GM03348 (cell line): Measurements from ENCODE around the gene IKZF3.
A peak's percentile ranks its signal among the peaks of the same experiment; 100 is the strongest.
"Not testable (repeated sequence)": the region's sequence is repeated elsewhere in the genome, so short reads cannot be mapped to it uniquely, and the experiment has no call there.

Source experiments
- DNase-seq: peaks from one replicate; pipeline ENCODE4 v3.0.0; 2012; ENCODE audit warnings: low spot score

The IKZF3 gene

DNA sequence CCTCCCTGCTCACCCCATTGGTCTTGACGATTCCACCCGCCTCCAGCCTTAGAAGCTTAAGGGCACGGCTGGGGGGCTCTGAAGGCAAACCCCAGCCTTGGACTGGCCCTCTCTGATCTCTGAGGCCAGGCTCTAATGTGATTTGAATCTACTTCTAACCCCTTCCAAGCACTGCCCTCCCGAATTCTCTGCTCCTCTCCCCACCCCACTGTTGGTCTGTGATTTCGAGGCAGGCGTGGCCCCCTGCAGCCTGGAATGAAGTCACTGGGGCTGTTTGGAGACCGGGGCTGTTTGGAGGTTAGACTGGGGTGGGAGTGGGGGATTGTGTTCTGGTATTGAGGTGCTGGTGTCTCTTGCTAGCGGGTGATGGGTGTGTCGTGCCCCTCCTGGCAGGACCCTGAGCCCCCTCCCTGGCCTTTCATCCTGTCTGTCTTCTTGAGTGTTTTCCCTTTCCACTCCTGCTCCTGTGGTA is 124.2 kb downstream of the IKZF3 start:
- DNase-seq, result no peak

DNA sequence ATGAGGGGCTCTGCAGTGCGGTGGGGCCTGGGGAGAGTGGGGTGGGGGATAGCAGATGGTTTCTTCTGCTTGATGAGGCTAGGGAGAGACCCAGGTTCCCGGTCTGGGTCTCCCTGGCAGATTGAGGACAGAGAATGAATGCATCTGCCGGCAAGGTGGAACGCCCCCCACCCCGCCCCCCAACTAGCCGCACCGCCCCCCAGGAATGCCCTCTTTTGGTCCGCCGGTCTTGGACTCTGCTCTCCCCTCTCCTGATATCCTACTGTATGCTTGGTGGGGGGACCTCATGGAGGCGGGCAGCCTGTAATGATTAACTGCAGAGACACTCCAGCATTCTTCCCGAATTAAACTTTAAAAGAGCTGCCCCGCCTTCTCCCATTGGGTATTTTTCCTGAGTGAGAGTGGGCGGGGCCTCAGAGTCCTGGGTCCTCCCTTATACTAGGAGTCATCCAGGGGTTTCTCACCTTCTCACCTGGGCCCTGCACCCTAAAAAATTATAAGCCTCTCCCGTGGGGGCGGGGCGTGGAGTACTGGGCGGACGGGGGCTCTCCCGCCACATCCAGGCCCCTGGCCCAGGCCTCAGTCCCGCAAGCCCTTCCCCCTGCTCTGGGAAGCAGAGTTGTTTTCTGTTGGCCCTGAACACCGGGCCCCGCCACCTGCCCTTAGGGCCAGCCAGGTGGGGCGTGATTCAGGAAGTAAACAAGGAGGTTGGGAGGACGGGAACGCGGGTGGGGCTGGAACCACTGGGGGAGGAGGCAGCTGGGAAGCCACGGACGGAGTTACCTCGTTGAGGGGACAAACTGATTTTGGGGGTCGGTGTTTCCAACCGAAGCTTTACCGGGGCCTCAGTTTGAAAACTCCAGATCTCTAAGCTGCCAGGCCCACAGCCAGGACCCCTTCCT is 124.9 kb downstream of the IKZF3 start:
- DNase-seq, result peak; percentile 77

DNA sequence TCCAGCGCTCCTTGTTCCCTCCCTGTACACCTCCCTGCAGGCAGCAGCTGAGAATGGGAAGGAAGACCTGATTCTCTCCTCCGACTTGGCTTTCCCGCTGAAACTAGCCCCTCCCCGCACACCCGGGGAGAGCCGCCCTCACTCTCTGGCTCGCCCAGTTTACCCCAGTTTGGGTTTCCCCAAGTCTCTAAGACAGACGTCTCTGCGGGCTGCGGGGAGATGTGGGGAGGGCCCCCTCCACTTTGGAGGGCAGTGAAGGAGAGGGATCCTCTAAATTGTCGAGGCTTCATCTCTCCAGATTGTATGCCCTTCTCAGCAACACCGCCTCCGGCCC is 125.6 kb downstream of the IKZF3 start:
- no peak for DNase-seq

DNA sequence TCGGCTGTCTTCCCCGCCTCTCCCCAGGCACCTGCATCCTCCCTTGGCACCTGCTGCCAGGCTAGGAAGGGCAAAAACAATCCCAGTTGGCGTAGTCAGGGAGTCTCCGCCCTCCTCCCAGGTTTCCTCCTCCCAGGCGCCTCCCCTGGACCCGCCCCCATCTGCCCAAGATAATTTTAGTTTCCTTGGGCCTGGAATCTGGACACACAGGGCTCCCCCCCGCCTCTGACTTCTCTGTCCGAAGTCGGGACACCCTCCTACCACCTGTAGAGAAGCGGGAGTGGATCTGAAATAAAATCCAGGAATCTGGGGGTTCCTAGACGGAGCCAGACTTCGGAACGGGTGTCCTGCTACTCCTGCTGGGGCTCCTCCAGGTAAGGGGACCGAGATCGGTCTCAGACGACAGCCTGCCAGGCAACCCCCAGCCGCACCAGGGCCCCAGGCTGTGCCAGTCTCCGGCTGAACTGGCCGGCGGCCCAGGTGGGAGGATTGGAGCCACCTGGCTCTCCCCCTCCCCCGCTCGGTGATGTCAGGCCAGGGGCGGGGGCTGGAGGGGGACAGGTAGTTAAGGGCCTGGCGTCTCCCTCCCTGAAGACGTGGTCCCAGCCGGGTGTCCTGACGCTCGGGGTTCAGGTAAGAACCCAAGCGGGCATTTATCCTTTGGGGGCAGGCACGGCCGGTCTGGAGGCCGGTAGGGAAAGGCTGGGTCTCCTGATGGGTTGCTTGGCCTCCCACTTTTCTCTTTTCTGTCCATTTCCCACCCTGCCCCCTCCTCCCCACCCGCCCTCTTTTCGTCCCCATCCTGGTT is 126.1 kb downstream of the IKZF3 start, which contains the start of gene GRB7:
GRB7 (plus strand) TSS at position 179 of the 808 bp plus-strand sequence. CDS start 4,364 bp downstream, outside the sequence.
- DNase-seq, result no peak

DNA sequence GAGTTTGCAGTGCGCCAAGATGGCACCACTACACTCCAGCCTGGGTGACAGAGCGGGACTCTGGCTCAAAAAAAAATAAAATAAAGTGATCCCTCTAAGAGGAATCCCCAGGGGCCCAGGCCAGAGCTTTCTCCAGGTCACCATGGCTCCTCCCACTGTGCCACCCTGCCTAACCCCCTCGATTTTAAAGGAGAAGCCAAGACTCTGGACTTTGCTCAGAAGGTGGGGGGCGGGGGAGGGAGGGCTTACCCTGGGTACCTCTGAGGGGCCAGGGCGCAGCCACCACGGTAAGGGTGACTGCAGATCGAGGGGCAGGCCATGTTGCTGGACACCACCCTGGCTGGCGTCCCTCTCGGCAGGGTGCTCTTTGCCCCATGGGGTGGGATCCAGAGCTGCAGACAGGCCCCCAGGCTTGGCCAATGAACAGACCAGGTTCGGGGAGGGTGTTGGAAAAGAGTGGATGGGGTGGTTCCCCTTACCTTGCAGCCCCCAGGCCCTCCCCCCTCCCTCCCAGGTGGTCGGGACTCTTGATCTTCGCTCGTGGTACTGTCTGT is 126.8 kb downstream of the IKZF3 start:
- no peak for DNase-seq

DNA sequence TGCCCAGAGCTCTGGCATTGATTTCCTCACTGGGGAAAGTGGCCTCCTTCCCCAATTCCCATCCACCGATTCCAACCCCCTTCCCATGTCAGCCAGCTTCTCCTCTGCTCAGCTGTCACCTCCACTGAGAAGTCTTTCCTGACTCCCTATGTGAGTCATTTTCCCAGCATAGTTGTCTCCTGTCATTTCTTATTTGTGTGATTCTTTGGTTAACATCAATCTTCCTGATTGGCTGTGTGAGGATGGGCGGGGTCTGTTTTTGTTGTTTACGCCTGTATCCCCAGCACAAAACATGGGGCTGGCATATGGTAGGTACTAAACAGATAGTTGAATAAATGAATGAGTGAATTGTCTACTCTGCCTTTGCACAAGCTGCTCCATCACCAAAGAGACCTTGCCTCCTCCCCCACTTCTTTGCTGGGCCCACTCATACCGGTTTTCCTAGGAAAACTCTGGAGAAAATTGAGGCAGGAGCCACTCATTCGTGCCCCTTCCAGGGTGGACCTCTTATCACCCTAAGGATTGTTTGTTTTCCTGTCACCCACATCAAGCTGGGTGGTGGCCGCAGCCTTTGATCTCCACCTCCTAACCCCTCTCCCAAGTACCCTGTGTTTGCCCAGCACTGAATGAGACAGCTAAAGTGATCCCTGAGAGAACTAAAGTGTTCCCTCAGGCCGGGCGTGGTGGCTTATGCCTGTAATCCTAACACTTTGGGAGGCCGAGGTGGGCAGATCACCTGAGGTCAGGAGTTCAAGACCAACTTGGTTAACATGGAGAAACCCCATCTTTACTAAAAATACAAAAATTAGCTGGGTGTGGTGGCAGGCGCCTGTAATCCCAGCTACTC is 127.6 kb downstream of the IKZF3 start:
- DNase-seq, result no peak

DNA sequence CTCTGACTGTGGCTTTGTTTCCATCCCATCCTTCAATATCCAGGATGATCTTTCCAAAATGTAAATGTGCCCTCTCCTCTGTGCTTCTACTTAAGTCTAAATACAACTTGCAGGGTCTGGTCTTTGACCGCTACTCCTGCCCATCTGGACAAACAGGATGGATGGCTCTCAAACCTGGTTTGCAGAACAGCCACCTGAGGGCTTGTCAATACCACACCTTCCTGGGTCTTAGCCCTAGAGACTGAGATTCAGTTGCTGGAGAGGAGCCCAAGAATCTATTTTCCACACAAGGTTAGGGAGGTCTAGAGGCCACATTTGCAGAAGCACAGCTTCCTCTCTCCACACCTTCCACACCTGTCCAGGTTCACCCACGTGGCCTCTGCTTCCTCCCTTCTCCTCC is 128.2 kb downstream of the IKZF3 start:
- no peak for DNase-seq

DNA sequence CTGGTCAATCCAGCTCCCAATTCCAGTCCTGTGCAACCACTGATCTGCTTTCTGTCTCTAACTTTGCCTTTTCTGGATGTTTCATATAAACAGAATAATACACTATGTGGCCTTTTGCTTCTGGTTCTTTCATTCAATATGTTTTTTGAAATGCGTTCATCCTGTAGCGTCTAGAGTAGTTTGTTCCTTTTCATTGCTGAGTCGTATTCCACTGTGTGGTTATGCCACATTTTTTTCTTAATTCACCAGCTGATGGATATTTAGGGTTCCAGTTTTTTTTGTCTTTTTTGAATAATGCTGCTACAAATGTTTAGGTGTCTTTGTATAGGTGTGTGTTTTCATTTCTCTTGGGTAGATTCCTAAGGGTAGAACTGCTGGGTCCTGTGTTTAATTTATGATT is 131.5 kb downstream of the IKZF3 start:
- no peak for DNase-seq

DNA sequence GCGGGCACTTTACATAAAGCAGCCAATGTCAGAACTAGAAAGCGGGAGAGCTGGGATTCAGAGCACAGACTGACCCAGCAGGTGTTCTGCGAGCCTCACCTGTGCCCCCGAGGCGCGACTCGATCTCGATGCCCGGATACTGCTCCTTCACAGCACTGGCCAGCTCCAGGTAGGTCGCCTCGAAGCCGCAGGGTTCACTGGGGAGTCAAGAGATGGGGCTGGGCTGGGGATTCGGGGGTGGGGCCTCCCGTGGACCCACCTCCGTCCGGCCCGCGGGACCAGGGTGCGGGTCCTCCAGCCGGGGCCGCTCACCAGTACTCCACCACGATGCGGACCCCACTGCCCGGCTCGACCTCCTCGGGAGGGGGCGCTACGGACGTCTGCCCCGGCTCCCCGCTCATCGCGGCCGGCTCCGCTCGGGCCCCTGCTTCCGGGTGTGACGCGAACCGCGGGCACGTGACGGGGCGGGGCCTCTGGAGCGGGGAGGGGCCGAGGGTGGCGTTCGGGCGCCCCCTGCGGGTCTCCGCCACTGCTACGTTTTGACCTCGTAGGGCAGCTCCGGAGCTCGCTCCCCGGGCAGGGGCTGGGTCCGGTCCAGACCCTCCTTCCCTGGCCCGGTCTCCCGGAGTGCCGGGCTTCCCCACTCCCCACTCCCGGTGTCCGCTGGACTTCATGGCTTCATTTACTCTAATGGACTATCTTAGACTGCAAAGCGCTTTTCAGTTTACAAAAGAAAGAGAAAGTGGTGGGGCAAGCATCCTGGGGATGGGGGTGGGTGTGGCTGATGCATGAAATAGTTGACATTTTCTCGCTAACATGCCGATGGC is 133.8 kb downstream of the IKZF3 start, which contains the start of gene MIEN1:
MIEN1 (minus strand) TSS at position 438 of the 827 bp plus-strand sequence; CDS start at position 401, 37 bp downstream.
- DNase-seq, result peak; percentile 99

DNA sequence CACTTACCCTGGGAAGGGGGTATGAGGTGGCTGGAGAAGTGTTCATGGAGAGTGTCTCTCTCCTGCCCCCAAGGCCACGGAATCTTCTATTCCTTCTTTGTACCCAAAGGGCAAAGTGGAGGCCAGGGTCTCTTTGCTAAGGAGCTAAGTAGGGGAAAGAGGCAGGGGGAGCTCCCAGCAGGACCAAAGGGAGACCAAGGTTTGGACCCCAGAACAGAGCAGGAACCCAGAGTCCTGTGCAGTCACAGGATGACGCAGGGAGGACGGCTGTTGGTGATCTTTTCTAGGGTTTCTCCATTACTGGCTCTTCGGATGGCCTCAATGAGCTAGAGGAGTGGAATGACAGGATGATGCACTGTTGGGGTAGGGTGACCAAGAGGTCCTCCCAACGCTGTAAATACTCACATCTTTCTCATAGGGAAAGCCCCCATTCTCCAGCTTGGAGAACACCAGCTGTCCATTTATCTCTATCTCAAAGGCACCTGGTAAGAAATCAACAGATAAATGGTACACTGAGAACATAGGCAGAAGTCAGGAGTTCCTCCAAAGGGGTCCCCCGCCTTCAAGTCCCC is 134.7 kb downstream of the IKZF3 start:
- DNase-seq, result no peak

DNA sequence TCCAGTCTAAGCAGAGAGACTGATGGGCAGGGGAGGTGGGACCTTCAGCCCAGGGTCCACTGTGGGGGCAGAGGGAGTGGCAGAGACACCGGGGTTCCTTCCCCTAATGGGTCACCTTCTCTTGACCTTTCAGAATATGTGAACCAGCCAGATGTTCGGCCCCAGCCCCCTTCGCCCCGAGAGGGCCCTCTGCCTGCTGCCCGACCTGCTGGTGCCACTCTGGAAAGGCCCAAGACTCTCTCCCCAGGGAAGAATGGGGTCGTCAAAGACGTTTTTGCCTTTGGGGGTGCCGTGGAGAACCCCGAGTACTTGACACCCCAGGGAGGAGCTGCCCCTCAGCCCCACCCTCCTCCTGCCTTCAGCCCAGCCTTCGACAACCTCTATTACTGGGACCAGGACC is 136.6 kb downstream of the IKZF3 start:
- DNase-seq, result no peak

DNA sequence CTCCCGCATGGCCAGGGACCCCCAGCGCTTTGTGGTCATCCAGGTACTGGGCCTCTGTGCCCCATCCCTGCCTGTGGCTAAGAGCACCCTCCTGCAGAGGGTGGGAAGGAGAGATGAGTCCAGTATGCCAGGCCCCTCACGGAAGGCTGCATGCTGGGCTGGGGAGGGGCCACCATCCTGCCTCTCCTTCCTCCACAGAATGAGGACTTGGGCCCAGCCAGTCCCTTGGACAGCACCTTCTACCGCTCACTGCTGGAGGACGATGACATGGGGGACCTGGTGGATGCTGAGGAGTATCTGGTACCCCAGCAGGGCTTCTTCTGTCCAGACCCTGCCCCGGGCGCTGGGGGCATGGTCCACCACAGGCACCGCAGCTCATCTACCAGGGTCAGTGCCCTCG is 137.5 kb downstream of the IKZF3 start:
- DNase-seq, result no peak

DNA sequence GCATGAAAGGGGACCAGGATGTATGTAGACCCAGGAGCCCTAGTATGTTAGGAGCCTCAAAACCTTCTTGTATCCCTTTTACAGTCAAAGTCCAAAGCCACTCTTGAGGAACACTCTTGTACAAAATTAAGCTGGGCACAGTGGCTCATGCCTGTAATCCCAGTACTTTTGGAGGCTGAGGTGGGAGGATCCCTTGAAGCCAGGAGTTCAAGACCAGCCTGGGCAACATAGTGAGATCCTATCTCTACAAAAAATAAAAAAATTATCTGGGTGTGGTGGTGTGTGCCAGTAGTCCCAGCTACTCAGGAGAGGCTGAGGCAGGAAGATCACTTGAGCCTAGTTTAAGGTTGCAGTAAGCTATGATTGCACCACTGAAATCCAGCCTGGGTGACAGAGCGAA is 138.2 kb downstream of the IKZF3 start:
- DNase-seq, result not testable (repeated sequence)

DNA sequence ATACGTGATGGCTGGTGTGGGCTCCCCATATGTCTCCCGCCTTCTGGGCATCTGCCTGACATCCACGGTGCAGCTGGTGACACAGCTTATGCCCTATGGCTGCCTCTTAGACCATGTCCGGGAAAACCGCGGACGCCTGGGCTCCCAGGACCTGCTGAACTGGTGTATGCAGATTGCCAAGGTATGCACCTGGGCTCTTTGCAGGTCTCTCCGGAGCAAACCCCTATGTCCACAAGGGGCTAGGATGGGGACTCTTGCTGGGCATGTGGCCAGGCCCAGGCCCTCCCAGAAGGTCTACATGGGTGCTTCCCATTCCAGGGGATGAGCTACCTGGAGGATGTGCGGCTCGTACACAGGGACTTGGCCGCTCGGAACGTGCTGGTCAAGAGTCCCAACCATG is 139.4 kb downstream of the IKZF3 start:
- DNase-seq, result no peak

DNA sequence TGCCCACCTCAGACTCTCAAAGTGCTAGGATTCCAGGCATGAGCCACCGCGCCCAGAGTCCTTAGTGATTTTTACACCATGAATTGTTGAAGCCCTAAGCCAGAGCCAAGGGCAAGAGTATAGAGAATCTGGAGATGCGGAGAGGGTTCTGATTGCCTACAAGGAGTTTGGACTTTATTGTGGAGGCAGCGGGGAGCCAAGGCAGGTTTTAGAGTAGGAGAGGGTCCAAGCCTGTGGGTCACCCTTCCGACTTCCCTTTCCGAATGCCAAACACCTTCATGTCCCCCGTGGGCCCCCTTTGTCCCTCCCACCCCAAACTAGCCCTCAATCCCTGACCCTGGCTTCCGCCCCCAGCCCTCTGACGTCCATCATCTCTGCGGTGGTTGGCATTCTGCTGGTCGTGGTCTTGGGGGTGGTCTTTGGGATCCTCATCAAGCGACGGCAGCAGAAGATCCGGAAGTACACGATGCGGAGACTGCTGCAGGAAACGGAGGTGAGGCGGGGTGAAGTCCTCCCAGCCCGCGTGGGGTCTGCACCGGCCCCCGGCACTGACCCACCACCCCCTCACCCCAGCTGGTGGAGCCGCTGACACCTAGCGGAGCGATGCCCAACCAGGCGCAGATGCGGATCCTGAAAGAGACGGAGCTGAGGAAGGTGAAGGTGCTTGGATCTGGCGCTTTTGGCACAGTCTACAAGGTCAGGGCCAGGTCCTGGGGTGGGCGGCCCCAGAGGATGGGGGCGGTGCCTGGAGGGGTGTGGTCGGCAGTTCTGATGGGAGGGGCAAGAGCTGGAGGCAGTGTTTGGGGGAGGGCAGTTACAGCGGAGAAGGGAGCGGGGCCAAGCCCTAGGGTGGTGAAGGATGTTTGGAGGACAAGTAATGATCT is 140.9 kb downstream of the IKZF3 start:
- DNase-seq, result no peak

DNA sequence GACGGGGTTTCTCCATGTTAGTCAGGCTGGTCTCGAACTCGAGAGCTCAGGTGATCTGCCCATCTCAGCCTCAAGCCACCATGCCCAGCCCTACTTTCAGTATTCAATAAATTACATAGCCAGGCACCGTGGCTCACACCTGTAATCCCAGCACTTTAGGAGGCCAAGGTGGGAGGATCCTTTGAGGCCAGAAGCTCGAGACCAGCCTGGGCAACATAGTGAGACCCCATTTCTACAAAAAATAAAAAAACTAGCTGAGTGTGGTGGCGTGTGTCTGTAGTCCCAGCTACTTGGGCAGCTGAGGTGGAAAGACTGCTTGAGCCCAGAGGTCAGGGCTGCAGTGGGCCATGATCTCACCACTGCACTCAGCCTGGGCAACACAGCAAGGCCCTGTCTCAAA is 142.0 kb downstream of the IKZF3 start:
- DNase-seq, result no peak

DNA sequence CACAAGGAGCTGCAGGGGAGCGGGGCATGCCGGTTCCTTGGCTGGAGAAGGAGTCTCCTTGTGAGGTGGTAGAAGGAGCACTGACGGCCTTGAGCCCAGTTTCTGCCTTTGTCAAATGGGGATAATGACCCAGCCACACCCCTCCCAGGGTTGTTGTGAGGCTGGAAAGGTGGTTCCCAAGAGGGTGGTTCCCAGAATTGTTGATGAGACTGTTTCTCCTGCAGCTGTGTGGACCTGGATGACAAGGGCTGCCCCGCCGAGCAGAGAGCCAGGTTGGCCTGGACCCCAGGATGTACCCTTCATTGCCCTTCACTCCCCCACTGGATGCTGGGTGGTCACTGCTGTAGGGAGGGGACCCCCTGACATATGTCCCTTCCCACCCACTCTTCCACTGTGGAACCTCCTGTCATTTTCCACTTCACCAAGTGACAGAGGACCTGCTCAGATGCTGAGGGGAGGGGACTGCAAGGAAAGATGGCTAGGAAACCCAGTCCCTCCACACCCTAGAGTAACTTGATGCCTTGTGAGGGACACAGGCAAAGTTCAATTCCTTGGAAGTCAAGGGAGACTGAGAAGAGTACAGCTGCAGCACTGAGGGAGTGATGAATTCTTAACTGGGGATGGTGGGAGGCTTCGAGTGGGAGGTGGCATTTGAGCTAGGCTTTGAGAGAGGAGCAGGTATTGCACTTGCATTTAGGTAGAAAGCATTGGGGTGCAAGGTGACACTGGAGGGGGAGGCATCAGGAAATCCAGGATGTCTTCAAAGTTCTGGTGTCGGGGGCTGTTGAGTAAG is 144.4 kb downstream of the IKZF3 start:
- DNase-seq, result no peak

DNA sequence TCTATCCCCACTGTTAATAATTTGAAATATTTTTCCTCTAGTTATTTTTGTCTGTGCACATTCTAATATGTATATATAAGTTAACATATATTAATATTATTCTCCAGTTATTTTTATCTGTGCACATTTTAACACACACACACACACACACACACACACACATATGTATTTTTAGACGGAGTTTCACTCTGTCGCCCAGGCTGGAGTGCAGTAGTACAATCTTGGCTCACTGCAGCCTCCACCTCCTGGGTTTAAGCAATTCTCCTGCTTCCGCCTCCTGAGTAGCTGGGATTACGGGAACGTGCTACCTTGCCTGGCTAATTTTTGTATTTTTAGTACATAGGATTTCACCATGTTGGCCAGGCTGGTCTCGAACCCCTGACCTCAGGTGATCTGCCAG is 146.5 kb downstream of the IKZF3 start:
- no peak for DNase-seq
